Skeletal muscle tissue (tissue), 4 donors: ENCODE results near the gene DIS3L. TPM values are rescaled to one million over a fixed set of nuclear protein-coding genes. Genes with fewer than 3 reads are reported as not detected.
"Not testable (repeated sequence)": the region's sequence is repeated elsewhere in the genome, so short reads cannot be mapped to it uniquely, and the experiment has no call there.

ENCODE experiments used
- H3K27ac ChIP-seq: one replicate; pipeline ENCODE4 v1.7.0; 2013; ENCODE audit warnings: mild to moderate bottlenecking, low read depth, low read length, inconsistent platforms
- H3K27me3 ChIP-seq, 3 donors: one replicate each; pipeline ENCODE4 v1.7.0; 2013; ENCODE audit warnings: low read length in 3 of 3; ENCODE audit not compliant: control insufficient read depth in 3 of 3, insufficient read depth in 3 of 3
- H3K36me3 ChIP-seq, 3 donors: one replicate each; pipeline ENCODE4 v1.7.0; 2013; ENCODE audit warnings: low read length in 3 of 3; ENCODE audit not compliant: control insufficient read depth in 3 of 3, insufficient read depth in 3 of 3
- H3K4me1 ChIP-seq, 3 donors: one replicate each; pipeline ENCODE4 v1.7.0; 2013; ENCODE audit warnings: low read length in 3 of 3, mild to moderate bottlenecking in 3 of 3; ENCODE audit not compliant: control insufficient read depth in 3 of 3, insufficient read depth in 3 of 3
- H3K4me3 ChIP-seq, 3 donors: one replicate each; pipeline ENCODE4 v1.7.0; 2013; ENCODE audit warnings: low read length in 3 of 3
- H3K9ac ChIP-seq, 3 donors: one replicate each; pipeline ENCODE4 v1.7.0; 2013; ENCODE audit warnings: low read length in 3 of 3, mild to moderate bottlenecking in 3 of 3, moderate library complexity in 2 of 3, low read depth in 1 of 3
- H3K9me3 ChIP-seq, 3 donors: one replicate each; pipeline ENCODE4 v1.7.0; 2013; ENCODE audit warnings: low read length in 3 of 3; ENCODE audit not compliant: control insufficient read depth in 3 of 3
- total RNA-seq: library from RNA; depleted of rRNA; stranded (reverse); fragments of >200 nt; gene quantifications from one replicate; pipeline ENCODE4 v1.2.3, GENCODE V29; 2014
- donor health status: Osteomylitis.

Gene DIS3L
- total RNA-seq, 1 donor from 2014 or later: 28.7 TPM

DNA sequence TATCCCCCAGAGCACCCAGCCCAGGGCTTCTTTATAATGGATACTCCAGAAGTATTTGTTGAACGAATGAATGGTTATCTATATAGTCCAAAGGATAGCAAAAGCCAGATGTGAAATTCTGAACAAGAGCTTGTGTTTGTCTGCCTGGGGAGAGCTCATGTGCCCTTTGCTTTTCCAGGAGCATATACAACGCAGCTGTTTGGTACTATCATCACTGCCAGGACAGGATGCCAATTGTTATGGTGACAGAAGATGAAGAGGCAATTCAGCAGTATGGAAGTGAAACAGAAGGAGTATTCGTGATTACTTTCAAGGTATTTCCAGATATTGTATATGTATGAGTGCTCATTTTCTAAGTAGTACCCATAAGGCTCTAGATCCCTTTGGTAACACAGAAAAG, 15.2 kb downstream of the DIS3L start:
- Histone ChIP-seq H3K9me3 (no peaks in the 10 kb centered on the region), H3K36me3 (peaks cover 34 to 49% (median 44%) of the 10 kb centered on the region in 3 donors), H3K9ac (no peak overlapping the region), H3K27me3 (no peaks in the 10 kb centered on the region), H3K4me1 (no peaks in the 10 kb centered on the region), H3K4me3 (no peak overlapping the region), H3K27ac (no peak overlapping the region)

DNA sequence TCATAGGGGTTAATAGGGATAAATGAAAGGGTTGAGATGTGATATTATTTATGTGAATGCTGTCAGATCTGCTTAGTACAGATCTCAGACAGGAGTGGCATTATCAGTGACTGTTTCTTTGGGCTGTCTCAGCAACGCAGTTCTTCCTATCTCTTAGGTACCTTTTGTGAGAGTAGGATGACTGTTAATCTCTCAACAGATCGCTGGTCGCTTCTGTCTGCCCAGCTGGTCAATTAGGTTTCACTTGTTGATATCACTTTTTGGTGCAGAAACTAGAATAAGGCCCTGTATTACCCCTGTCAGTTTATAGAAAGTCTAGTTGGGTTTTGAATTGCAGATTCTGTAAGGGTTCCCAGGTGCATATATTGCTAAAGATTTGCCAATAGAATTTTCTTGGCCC, 16.5 kb downstream of the DIS3L start:
- Histone ChIP-seq H3K9me3 (no peaks in the 10 kb centered on the region), H3K9ac (no peak overlapping the region), H3K4me3 (no peak overlapping the region), H3K27me3 (no peaks in the 10 kb centered on the region), H3K4me1 (no peaks in the 10 kb centered on the region), H3K36me3 (peaks cover 42 to 58% (median 53%) of the 10 kb centered on the region in 3 donors), H3K27ac (no peak overlapping the region)

DNA sequence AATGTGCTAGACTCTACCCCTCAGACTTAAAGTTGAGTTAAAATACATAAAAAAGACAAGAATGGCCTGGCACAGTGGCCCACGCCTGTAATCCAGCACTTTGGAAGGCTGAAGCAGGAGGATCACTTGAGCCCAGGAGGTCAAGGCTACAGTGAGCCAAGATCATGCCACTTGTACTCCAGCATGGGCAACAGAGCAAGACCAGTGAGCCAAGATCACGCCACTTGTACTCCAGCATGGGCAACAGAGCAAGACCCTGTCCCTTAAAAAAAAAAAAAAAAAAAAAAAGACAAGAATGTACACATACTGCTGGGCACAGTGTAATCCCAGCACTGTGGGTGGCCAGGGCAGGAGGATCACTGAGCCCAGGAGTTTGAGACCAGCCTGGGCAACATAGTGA, 17.4 kb downstream of the DIS3L start:
- Histone ChIP-seq H3K27me3 (no peaks in the 10 kb centered on the region), H3K4me3 (no peak overlapping the region), H3K9me3 (no peaks in the 10 kb centered on the region), H3K36me3 (peaks cover 48 to 68% (median 60%) of the 10 kb centered on the region in 3 donors), H3K4me1 (no peaks in the 10 kb centered on the region), H3K9ac (no peak overlapping the region), H3K27ac (no peak overlapping the region)

DNA sequence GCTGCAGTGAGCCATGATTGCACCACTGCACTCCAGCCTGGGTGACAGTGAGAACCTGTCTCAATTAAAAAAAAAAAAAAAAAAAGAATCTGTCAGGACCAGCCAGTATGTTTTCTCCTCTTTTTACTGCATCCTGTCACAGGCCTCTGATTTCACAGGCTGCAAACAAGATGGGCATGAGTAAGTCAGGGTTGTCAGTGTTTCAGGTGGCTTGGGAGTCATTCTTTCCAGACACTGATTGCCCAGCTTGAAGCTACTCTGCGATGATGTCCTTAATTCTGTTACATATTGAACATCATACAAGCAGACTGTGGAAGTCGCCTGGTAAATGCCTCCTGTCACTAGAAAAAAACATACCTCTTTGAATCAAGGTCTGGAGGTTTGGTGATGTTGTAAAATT, 18.8 kb downstream of the DIS3L start:
- H3K4me1 ChIP-seq: no peaks in the 10 kb centered on the region
- no peaks in the 10 kb centered on the region for H3K27me3 ChIP-seq
- no peak overlapping the region for H3K4me3 ChIP-seq
- H3K36me3 ChIP-seq: peaks cover 48 to 72% (median 71%) of the 10 kb centered on the region in 3 donors
- H3K9ac ChIP-seq: no peak overlapping the region
- H3K9me3 ChIP-seq: no peaks in the 10 kb centered on the region
- H3K27ac ChIP-seq: no peak overlapping the region

DNA sequence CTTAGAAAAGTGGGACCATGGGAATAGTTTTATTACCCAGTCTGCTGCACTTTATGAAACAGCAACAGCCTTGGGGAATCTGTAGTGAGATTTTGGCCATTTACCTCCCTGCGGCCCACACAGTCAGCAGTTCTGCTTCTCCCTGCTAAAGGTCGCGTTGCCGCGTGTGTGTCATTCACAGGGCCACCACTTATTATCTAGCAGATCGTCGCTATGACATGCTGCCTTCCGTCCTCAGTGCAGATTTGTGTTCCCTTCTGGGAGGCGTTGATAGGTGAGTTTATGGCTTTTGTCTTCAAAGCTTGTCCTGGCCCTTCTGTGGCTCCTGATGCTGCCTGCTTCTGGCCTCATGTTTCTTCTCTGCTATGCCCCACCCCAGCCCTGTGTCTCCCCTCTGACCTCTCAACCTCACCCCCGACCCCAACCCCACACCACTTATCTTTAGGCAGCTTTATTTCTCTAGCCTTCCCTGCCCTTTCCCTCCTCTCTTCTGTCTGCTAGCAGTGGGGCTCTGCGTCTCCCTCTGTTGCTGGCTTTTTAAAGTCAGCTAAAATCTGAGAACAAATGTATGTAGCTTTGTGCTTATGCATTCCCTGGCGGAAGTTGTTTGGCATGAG, 30.1 kb downstream of the DIS3L start:
- Histone ChIP-seq H3K9ac (no peak overlapping the region), H3K9me3 (no peaks in the 10 kb centered on the region), H3K36me3 (peaks cover 20 to 59% (median 47%) of the 10 kb centered on the region in 3 donors), H3K4me1 (peaks cover 0 to 4% (median 0%) of the 10 kb centered on the region in 3 donors), H3K4me3 (no peak overlapping the region), H3K27me3 (no peaks in the 10 kb centered on the region), H3K27ac (no peak overlapping the region)

DNA sequence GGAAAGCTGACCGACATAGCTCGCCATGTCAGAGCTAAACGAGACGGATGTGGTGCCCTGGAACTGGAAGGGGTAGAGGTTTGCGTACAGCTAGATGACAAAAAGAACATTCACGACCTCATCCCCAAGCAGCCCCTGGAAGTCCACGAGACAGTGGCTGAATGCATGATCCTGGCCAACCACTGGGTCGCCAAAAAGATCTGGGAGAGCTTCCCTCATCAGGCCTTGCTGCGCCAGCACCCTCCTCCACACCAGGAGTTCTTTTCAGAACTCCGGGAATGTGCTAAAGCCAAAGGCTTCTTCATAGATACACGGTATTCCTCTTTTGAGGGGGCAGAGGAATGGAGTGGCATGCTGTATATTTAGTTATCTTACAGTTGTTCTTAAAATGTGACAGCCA, 32.7 kb downstream of the DIS3L start:
- no peak overlapping the region for H3K4me3 ChIP-seq
- peaks cover 23 to 63% (median 62%) of the 10 kb centered on the region in 3 donors for H3K36me3 ChIP-seq
- H3K27me3 ChIP-seq: no peaks in the 10 kb centered on the region
- H3K27ac ChIP-seq: no peak overlapping the region
- H3K9me3 ChIP-seq: no peaks in the 10 kb centered on the region
- H3K4me1 ChIP-seq: peaks cover 0 to 4% (median 0%) of the 10 kb centered on the region in 3 donors
- H3K9ac ChIP-seq: no peak overlapping the region

DNA sequence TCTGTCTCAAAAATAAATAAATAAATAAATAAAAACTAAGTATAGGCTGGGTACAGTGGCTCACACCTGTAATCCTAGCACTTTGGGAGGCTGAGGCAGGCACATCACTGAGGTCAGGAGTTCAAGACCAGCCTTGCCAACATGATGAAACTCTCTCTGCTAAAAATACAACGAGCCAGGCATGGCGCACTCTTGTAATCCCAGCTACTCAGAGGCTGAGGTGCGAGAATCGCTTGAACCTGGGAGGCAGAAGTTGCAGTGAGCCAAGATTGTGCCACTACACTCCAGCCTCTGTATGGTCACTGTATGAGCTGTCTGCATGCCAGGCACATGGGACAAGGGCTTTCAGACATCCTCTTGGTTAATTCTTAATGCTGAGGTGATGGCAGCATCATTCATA, 34.4 kb downstream of the DIS3L start:
- Histone ChIP-seq H3K27ac (no peak overlapping the region), H3K9ac (no peak overlapping the region), H3K36me3 (peaks cover 22 to 67% (median 58%) of the 10 kb centered on the region in 3 donors), H3K4me3 (no peak overlapping the region), H3K4me1 (peaks cover 0 to 4% (median 0%) of the 10 kb centered on the region in 3 donors), H3K27me3 (no peaks in the 10 kb centered on the region), H3K9me3 (no peaks in the 10 kb centered on the region)

DNA sequence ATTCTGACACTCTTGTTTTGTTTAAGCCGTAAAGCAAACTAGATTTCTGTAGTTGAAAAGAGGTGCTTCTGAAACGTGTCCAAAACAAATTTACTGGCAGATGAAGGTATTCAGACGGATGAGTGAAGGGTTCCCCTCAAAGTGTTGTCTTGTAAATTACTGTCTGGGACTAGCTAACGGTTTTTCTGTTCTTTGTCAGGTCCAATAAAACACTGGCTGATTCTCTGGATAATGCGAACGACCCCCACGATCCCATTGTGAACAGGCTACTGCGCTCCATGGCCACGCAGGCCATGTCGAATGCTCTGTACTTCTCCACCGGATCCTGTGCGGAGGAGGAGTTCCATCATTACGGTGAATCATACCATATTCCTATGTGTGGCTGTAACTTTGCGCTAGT, 35.4 kb downstream of the DIS3L start:
- no peak overlapping the region for H3K9ac ChIP-seq
- peaks cover 18 to 64% (median 53%) of the 10 kb centered on the region in 3 donors for H3K36me3 ChIP-seq

DNA sequence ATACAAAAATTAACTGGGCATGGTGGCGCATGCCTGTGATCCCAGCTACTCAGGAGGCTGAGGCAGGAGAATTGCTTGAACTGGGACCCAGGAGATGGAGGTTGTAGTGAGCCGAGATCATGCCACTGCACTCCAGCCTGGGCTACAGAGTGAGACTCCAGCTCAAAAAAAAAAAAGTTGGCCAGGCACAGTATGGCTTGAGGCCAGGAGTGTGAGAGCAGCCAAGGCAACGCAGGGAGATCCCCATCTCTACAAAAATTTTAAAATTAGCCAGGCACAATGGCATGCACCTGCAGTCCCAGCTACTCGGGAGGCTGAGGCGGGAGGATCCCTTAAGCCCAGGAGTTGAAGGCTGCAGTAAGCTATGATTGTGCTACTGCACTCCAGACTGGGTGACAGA, 55.2 kb downstream of the DIS3L start:
- not testable (repeated sequence) for H3K36me3 ChIP-seq, H3K9ac ChIP-seq, H3K4me3 ChIP-seq, H3K9me3 ChIP-seq, H3K27me3 ChIP-seq, H3K27ac ChIP-seq, H3K4me1 ChIP-seq

More for the DNA sequence above, 35.4 kb downstream of the DIS3L start:
- no peak overlapping the region for H3K4me3 ChIP-seq
- H3K27me3 ChIP-seq: no peaks in the 10 kb centered on the region
- peaks cover 0 to 4% (median 0%) of the 10 kb centered on the region in 3 donors for H3K4me1 ChIP-seq
- H3K9me3 ChIP-seq: no peaks in the 10 kb centered on the region
- no peak overlapping the region for H3K27ac ChIP-seq

DNA sequence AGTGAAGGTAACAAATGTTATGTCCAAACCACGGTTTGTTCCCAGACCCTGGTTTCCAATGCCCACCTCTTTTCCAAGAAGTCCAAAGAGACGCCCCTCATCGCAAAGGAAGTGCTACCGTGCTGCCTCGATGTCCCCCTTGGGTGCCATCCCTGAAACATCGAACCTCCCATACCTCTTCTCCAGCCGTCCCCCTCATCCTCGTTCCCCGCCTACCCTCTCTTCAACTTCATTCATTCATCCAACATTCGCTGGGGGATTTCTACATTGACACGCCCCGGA, 62.6 kb downstream of the DIS3L start:
- no peaks in the 10 kb centered on the region for H3K9me3 ChIP-seq
- H3K4me3 ChIP-seq: peak overlapping the region; percentile 90 to 96 (median 92)
- peaks cover 7 to 14% (median 10%) of the 10 kb centered on the region in 3 donors for H3K4me1 ChIP-seq
- H3K27me3 ChIP-seq: no peaks in the 10 kb centered on the region
- peak overlapping the region; percentile 76 to 85 (median 83) for H3K9ac ChIP-seq
- H3K36me3 ChIP-seq: peaks cover 0 to 3% (median 3%) of the 10 kb centered on the region in 3 donors
- H3K27ac ChIP-seq: peak overlapping the region; percentile 68
